ENCODE data around the gene TLE7.

TLE7 gene

GRCh38 chr16:71412270-71413160 lies 29.3 kb downstream of the TLE7 start:
- DNase-seq, result peak; percentile 69

DNA sequence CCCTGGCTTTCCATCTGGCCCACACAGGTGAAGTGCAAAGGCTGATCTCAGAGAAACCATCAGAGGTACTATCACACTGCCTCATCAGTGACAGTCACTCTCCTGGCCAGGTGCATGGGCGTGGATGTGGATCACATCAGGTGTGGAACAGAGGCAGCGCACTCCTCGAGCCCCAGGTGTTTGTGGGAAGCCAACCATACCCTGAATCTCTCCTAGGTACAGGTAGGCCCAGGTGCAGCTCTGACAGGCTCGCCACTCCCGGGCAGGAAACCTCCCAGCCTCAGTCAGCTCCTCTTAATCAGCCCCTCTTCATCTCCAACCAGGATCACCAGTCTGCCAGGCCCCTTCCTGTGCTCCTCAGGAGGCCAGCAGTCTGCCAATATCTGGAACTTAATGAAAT lies 31.7 kb downstream of the TLE7 start:
- DNase-seq, result no peak

DNA sequence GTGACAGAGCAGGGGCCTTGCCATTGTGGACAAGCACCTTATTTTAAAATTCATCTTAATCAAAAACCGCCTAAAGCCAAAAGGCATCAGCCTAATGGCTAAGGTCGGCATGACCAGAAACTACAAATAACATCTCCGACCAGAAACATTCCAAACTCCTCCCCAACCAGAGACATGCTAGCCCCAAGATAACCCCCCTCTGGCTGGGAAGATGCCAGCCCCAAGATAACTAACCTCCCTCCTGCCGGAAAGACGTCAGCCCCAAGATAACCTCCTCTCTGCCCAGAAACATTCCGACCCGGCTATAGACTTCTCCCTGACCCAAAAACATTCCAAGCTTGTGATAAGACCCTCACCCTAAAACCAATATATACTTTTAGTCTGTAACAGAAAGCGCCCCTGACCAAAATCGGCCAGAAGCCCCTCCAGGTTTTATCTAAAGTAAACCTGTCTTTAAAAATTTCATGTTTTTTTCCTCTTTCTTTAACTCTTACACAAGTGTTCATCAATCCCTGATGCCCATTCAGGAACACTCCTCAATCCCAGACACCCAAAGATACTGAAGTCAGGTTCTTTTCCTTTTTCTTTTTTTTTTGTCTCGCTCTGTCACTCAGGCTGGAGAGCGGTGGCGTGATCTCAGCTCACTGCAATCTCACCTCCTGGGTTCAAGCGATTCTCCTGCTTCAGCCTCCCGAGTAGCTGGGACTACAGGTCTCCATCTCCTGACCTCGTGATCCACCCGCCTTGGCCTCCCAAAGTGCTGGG lies 32.7 kb downstream of the TLE7 start:
- no peak for DNase-seq

DNA sequence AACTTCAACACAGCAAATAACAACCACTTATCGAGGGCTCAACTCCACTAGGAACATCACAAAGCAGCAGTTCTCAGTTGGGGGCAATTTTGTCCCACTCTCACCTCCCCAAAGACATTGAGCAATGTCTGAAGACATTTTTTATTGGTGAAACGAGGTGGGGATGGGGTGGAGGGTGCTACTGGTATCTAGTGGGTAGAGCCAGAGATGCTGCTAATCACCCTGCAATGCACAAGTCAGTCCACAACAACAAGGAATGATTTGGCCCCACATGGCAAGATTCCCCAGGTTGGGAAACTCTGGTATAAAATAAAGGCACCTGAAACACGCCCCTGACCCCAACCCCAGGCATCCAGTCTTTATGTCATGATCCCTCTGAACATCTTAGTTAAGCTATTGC lies 33.3 kb downstream of the TLE7 start:
- DNase-seq, result no peak

DNA sequence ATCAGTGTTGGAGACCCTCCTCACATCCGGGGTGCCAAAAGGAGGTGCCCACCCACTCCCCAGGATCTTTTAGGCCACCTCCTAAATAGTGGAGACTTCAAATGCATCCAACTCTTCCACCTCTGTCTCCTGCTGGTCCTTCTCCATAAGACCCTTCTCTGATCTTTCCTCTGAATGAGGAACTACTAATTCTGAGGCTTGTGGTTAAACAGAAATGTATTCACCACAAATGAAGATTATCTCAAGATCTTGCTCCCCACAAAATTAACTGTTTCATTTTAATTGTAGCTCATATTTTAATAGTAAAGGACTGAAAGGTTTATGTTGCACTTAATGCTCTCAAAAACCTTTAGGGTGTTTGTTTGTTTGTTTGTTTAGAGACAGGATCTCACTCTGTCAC lies 34.1 kb downstream of the TLE7 start:
- no peak for DNase-seq

- no peak for DNase-seq
These were observed 35.1 kb downstream of the TLE7 start for GRCh38 chr16:71406724-71407123.

DNA sequence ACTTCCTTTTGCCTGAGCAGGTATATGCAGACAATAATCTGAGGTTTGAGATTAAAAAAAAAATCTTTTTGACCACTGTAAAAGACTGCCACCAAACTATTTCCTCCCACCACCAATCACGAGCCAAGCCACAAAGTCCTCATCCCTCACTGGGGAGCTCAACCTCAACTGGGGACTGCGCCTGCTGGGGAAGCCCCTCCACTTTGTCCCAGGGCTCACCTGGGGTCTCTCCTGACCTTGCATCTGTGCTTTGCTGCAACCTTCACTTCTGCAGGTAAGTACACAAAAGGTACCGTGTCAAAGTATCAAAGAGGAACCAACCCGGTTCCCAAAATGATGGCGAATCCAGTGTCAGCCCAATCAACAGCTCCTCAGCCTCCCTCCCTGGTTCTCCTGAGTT lies 35.5 kb downstream of the TLE7 start:
- no peak for DNase-seq

DNA sequence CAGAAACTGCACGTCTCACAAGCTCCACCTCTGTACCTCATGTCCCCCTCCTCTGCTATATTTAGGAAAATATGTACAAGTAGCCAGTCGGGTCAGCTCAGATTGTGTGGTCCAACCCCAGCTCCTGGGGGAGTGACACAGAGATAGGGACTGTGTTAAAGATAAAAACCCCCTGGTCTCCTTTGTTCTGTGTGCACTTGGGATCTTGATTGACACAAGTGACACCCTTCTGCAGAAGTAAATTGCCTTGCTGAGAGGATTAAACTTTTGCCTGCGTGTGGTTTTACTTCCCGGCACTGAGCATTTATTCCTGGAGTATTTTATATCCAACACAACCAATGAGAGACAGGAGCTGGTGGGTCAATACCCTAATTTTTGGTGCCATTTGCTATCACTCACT lies 37.5 kb downstream of the TLE7 start:
- no peak for DNase-seq

DNA sequence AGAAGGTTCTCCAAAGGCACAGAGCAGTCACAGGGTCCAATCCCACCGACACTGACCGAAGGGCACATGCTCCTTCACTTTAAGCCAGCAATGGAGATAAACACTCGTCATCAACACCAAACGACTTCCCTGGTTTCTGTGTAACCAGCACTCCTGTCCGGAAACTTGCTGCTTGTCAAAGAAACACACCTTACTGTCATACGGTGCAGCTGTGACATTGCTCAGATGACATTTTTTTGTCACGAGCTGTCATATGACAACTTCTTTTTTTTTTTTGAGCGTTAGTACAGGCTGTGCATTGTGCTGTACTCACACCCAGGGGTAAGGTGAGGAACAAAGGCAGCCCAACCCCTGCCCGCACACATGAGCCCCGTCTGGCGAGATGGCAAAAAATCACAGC lies 39.2 kb downstream of the TLE7 start:
- no peak for DNase-seq

DNA sequence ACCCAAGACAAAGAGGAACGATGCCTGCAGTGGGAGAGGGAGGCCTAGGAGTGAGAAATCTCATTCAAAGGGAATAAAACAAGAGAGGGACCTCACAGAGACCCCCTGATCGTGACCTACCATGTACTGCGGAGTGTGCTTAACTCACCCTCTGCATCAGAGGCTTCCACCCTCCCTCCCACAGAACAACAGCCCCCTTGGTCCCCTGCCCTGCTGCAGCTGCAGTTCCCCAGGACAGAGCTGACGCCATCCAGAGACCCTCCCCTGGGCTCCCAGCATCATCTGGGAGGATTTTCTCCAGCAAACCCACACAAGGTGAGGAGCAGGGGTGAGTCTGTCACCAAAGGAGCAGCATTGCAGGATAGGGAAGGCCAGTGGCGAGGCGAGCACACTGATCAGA lies 39.8 kb downstream of the TLE7 start:
- DNase-seq, result no peak

DNA sequence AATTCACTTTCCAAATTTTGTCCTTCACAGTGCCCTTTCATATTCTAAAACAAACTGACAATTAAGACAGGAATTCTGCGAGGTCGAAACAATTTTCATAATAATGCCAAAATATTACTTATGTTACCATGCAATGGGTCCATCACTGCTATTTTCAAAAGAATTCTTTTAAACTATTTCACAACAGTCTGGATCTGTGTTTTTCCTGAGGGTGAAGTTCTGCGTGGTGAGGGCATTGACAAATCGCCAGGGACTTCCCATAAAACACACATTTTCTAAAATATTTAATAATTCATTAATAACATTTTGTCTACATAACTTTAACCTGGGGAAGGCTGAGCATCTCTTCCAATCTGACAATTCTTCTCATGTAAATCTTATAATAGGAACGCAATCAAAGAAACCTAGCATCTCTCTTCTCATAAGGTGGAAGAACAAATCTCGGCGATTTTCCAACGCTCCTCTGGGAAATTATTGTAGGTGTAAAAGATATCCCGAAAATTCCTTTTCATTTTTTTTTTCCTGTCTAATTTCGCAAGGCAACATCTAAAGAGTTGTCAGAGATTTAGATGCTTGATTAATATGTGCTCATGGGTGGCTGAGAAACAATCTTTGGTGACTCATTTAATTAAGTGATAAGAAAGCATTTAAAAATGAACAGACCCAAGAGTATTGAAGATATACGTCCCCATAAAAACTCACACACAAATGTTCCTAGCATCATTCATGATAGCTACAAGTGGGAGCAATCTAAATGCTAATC lies 41.9 kb downstream of the TLE7 start:
- DNase-seq, result no peak

- DNase-seq, result no peak
These were observed 45.3 kb downstream of the TLE7 start for GRCh38 chr16:71396594-71396993.

- no peak for DNase-seq
These were observed 52.5 kb downstream of the TLE7 start for GRCh38 chr16:71389330-71389729.

DNA sequence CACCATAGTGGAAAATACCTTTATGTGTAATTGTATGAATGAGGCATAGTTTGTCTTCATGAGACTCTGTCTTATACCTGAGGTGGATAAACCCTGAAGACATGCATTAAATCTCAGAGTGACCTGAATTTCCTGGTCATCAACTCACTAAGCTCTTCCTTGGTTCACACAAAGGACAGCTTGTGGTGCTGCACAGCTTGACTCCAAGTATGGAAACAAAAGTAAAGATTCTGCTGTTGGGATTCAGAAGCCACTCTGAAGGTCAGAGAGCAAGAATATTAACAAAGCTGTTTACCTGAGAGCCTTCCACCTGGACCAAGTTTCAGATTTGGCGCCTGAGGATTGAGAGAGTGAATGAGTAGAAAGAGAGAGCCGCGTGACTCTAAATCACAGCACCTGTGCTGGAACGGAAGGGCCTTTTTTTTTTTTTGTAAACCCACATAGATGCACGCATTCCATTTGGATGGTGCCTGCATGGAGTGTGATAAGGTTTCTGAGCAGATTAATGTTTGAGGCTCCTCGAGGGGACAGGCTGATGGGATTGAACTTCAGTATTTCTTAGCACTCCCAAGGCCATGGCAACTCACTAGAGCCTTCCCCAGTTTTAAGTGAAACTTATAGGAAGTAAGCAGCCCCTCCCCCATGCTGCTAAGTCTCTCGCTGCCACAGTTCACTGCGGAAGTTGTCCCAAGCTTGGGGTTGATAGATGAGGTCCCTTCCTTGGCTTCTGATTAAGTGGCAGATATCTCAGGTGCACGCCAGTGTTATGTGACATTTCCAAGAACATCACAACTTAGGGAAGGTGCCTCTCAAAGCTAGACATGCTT lies 54.6 kb downstream of the TLE7 start:
- DNase-seq, result no peak

DNA sequence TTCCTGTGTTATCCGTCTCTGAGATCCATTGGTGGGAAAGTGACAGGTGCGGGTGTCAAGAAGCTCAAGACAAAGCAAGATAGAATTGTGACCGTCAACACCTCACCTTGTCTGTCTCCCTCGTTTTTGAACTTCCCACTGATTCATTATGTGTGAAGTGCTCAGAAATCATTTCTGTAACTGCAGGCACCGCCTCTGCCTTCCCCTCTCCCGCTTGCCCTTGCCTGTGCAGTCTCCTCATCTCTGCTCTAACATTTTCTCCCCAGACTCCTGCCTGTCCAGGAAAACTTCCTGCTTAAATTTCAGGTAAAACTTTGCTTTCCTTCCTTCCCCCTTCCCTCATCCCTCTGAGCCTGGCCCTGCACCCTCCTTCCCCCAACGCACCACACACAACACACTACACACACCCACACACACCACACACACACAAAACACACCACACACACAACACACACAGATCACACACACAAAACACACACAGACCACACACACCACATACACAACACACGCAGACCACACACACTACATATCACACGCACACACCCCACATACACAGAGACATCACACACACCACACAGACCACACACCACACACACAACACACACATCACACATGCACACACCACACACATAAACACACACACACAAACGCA lies 57.7 kb downstream of the TLE7 start:
- DNase-seq, result no peak

GRCh38 chr16:71383054-71383773 lies 58.6 kb downstream of the TLE7 start:
- no peak for DNase-seq

DNA sequence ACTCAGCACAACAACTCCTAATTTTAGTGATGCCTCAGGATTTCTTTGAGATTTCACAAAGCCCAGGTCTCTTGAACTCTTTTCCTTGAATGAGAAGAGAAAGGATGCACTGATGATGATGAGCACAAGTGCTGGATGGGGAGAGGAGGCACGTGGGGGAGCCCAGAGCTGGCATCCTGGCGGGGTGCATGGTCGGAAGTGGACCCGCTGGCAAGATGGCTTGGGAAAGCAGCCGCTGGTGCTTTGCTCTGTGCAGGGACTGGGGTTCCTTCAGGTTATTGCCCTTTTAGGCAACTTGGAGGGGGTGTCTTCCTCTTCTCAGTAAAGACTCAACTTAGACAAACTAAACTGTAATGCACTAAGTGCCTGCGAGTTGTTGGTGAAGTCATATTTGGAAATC lies 61.0 kb downstream of the TLE7 start:
- DNase-seq, result no peak
